H1 (cell line): Measurements from ENCODE around the gene MTMR1. TPM values are rescaled to one million over a fixed set of nuclear protein-coding genes. Genes with fewer than 3 reads are reported as not detected.

ENCODE experiments used
- E2F6 ChIP-seq: IDR thresholded peaks from 2 replicates; pipeline ENCODE4 v1.6.1; 2012; ENCODE audit warnings: inconsistent platforms
- MAFK ChIP-seq: IDR thresholded peaks from 2 replicates; pipeline ENCODE4 v1.6.1; 2012; ENCODE audit warnings: low read depth, mild to moderate bottlenecking, improper control_type of control experiment, low read length
- RAD21 ChIP-seq, 2 experiments: IDR thresholded peaks in 1 of 2; conservative IDR thresholded peaks in 1 of 2; 2 replicates each; pipeline ENCODE4 v1.6.1; 2011; ENCODE audit warnings: low read depth in 2 of 2, low read length in 2 of 2, improper control_type of control experiment in 1 of 2, inconsistent platforms in 1 of 2, mild to moderate bottlenecking in 1 of 2, moderate library complexity in 1 of 2
- polyA plus RNA-seq, 7 experiments: library from polyadenylated mRNA; depleted of rRNA in 3 of 7; stranded (reverse) in 5 of 7; unstranded in 2 of 7; fragments of >200 nt in 5 of 7; fragments of 200-250 nt in 2 of 7; gene quantifications; 1 replicate in 5 of 7; 2 replicates in 1 of 7; 4 replicates in 1 of 7; pipeline versions ENCODE4 v1.2.1 to v1.2.3, GENCODE V29; 2011 to 2013; ENCODE audit warnings: missing spikeins in 2 of 7, mixed read lengths in 2 of 7
- total RNA-seq: library from RNA; stranded (reverse); fragmentation: NEBNext Ultra II Directional; extraction: Animal tissue kit (Norgen Biotek cat#: 25700); gene quantifications from 2 replicates; pipeline ENCODE4 v1.2.1, GENCODE V29; 2021

Gene MTMR1
- total and polyA plus RNA-seq, 2 of the 8 experiments (the other 6 are each of a cell fraction or from before 2014, with no cell fraction given), result 15.1 to 23.8 TPM

GRCh38 chrX:150763303-150763797 lies 70.2 kb downstream of the MTMR1 start (continued):
- no peak for TF ChIP-seq RAD21 (IDR thresholded peaks at IDR 0.05 in 1 of 2, conservative IDR thresholded peaks at IDR 0.05 in 1 of 2; ENCODE audit: low read depth in 2 of 2, low read length in 2 of 2)
- no peak for TF ChIP-seq MAFK
- no peak for TF ChIP-seq E2F6
